Kidney tubule cell (primary cell): ENCODE measurements around the gene SOBP.
"Not testable (repeated sequence)": the region's sequence is repeated elsewhere in the genome, so short reads cannot be mapped to it uniquely, and the experiment has no call there.

Source experiments
- DNase-seq: peaks from one replicate; pipeline ENCODE4 v3.0.0-alpha.2; 2018; ENCODE audit warnings: low spot score

The SOBP gene, protein sequence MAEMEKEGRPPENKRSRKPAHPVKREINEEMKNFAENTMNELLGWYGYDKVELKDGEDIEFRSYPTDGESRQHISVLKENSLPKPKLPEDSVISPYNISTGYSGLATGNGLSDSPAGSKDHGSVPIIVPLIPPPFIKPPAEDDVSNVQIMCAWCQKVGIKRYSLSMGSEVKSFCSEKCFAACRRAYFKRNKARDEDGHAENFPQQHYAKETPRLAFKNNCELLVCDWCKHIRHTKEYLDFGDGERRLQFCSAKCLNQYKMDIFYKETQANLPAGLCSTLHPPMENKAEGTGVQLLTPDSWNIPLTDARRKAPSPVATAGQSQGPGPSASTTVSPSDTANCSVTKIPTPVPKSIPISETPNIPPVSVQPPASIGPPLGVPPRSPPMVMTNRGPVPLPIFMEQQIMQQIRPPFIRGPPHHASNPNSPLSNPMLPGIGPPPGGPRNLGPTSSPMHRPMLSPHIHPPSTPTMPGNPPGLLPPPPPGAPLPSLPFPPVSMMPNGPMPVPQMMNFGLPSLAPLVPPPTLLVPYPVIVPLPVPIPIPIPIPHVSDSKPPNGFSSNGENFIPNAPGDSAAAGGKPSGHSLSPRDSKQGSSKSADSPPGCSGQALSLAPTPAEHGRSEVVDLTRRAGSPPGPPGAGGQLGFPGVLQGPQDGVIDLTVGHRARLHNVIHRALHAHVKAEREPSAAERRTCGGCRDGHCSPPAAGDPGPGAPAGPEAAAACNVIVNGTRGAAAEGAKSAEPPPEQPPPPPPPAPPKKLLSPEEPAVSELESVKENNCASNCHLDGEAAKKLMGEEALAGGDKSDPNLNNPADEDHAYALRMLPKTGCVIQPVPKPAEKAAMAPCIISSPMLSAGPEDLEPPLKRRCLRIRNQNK

DNA sequence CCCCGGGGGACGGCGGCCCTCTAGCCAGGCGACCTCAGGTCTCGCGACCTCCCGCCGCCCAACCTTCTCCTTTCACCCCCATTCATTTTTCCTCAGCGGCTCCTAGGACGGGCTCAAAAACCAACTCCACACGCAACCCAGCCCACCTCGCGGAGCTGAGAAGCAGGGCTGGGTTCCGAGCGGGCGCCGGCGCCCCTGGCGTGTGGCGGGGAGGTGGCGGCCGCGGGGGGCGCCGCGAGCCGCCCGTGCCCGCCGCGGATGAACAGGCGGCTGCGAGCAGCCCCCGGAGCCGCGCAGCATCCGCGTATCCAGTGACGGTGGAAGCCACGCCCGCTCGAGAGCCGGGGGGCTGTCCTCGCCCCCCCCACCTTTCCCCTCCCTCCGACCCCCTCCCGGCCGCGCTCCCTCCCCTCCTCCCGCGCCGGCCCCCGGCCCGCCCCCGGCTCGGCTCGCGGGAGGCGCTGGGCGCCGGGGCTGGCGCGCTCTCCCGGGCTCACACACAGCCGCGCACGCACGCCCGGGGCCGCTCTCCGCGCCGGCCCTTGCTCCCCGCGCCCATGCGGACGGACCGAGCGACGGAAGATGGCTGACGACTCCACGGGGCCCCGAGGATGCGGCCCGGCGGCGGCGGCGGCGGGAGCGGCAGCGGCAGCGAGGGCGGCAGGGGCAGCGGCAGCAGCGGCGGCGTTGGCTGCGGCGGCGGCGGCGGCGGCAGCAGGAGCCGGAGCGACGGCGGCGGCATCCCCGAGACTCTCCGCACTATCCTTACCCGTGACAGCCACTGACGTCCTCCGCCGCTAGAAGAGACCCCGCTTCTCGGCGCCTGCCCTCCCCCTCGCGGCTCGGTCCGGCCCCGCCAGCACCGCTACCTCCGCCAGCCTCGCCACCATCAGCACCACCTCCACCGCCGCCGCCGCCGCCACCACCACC is at the start of gene SOBP:
Gene SOBP (plus strand): TSS at position 482 of the 930 bp plus-strand sequence. CDS start 500 bp downstream, outside the sequence.
- peak; percentile 38 for DNase-seq

DNA sequence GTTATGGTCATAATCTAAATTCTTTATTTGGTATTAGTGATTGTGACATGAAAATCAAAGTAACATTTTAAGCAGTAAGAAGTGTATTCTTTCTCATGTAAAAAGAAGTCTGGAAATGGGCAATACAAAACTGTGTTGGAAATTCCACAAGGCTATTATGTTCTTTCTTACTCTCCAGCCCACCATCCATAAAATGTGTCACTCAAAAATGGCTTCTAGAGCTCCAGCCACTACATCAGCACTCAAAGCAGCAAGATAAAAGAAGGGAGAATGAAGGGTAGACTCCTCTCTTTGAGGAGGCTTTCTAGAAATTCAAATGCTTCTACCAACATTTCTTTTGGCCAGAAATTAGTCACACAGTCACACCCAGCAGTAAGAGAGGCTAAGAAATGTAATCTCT is 49.0 kb upstream of the SOBP start:
- no peak for DNase-seq

DNA sequence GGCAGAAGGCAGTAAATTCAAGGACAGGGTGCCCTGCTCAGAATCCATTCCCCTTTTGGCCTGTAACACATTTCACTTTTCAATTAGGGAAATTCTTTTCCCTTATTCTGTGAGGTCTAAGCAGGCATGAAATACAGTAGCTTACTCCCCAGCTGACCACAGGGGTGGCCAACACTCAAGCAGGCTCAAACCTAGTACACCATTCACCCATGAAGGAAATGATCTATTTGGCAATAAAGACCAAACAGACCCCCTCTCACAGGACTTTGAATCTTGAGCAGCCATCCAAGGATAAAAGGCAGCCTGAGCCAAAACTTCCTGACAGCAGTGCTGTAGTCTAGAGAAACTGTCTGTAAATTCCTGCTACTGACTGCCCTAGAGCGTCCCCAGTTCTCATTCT is 48.2 kb upstream of the SOBP start:
- no peak for DNase-seq

DNA sequence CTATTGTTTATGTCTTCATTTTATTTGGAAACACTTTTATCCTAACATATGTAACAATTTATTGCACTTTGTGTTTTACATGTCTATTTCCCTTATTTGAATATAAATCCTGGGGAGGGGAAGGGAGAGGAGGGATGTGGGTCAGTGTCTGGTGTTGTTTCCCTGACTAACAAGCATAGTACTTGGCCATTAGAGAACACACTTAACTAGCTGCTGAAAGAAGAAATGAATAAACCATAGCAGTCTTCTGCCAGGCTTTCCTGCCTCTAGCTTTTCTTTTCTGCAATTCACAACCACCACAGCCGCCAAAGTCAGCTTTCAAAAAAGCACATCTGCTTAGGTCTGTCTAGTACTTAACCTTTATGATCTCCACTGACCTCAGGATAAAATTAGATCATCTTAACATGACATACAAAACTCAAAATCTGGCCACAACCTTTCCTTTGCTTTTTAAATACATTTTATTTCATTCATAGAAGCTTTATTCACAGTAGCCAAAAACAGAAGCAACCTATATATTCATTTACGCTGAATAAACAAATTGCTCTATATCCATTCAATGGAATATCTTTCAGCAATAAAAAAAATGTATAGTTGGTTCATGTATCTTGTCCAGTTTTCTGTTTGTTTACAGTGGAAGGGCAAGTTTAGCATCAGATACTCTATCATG is 46.8 kb upstream of the SOBP start:
- DNase-seq, result no peak

DNA sequence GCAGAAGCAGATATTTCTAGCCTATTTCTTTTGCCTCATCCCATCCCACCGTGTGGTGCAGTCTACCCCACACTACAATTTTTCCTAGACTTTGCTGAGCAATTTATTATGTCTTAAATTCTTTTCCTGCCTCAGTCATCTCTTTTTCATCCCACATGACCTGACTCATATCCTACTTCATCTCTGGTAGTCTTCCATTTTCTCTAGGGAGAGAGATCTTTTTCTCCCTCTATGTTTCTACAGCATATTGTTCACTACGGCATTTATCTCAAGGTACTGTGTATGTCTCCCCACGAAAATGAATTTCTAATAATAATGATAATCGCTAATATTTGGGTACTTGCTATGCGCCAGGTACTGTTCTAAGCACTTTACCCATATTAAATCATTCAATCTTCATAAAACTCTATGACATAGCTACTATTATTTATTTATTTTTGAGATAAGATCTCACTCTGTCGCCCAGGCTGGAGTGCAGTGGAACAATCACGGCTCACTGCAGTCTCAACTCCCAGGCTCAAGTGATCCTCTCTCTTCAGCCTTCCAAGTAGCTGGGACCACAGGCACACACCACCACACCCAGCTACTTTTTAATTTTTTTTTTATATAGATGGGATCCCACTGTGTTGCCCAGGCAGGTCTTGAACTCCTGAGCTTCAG is 46.2 kb upstream of the SOBP start:
- peak; percentile 16 for DNase-seq

DNA sequence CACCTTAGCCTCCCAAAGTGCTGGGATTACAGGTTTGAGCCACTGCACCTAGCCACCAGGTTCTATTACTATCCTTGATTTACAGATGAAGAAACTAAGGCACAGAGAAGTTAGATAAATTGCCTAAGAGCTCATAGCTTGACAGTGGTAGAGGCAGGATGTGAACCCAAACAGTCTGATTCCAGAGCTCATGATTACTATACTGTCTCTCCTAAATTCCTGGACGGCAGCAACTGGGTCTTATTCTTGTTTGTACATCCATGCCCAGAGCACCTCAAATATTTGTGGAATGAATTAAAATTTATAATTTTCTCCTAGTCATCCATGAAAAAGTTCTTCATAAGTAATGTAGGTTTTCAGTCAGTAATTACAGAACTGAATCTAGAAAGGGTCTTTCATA is 45.6 kb upstream of the SOBP start:
- DNase-seq, result no peak

DNA sequence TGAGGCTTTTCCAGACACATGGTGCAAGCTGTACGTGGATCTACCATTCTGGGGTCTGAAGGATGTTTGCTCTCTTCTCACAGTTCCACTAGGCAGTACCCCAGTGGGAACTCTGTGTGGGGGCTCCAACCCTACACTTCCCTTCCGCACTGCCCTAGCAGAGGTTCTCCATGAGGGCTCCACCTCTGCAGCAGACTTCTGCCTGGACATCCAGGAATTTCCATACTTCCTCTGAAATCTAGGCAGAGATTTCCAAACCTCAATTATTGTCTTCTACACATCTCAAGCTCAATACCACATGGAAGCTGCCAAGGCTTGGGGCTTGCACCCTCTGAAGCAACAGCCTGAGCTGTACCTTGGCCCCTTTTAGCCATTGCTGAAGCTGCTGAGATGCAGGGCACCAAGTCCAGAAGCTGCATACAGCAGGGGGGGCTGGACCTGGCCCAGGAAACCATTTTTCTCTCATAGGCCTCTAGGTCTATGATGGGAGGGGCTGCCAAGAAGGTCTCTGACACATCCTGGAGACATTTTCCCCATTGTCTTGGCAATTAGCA is 42.2 kb upstream of the SOBP start:
- DNase-seq, result no peak

DNA sequence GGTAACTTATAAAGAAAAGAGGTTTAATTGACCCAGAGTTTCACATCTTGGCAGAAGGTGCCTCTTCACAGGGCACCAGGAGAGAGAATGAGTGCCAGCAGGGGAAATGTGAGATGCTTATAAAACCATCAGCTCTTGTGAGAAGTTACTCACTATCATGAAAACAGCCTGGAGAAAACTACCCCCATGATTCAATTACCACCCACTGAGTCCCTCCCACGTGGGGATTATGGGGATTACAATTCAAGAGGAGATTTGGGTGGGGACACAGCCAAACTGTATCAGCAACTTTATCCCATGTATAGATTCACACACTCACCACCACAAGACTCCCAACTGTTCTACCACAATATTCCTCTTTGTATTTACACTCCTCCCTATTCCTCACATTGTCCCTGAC is 41.1 kb upstream of the SOBP start:
- no peak for DNase-seq

DNA sequence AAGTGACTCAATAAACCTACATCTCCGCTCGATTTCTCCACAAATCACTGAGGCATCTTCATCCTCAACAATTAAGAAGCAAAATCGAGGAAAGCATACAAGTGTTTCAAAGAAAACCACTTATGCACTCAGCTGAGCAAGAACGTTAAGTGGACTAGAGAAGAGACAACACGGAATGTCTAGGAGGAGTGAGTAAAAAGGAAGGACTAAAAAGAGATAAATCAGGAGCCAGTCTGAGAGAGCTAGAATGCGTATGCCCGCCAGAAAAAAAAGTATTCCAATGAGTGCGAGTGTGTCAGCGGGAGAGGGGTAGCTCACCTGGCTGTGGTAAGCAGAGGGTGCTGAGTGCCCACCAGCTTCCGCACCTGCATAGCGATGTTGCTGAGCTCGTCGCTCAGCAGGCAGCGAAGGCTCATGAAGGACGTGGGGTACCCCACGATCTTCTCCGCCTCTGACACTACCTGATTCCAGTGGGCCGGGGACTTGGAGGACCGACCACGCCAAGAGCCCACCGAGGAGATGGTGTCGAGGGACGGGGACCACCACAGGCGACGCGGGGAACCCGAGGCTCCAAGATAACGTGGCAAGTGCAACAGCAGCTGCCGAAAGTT is 31.1 kb upstream of the SOBP start:
- peak; percentile 54 for DNase-seq

DNA sequence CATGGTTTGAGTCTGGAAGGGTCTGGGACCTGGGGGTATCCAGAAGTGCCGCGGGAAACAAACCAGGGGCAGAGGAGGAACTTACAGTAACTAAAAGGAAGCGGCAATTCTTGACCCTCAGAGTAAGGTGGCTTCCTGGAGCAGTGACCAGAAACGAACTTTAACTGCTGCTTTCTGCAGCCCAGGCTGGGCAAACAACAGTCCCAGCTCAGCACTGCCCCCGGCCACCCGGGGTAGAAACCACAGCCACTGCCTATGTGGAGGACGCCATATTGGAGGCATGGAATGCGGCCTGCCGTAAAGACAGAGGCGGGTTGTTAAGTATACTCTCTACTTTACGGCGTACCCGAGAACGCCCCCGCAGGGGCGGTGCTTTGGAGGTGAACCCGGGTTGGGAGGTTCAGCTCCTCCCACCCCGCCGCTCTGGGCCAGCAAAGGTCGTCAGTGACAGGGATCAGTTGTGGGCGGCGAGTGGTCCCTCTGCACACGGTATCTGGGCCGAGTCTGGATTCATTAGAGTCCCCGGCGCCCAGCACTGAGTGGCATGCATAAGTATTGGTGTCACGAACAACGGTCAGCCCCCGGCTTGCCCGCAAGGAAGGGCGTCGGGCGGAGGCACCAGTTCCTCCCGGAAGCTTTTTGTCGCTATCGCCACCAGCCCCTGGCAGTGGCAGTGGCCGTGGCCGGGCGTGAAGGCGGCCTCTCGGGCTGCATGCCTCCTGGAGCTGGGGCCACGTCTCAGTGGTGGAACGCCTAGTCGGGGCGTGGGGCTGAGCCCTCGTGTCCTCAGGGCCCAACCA is 30.4 kb upstream of the SOBP start, which contains the start of gene PDSS2:
Gene PDSS2 (minus strand): TSS at position 282 of the 800 bp plus-strand sequence. CDS start 279 bp downstream, at position 3.
- peak; percentile 98 for DNase-seq

DNA sequence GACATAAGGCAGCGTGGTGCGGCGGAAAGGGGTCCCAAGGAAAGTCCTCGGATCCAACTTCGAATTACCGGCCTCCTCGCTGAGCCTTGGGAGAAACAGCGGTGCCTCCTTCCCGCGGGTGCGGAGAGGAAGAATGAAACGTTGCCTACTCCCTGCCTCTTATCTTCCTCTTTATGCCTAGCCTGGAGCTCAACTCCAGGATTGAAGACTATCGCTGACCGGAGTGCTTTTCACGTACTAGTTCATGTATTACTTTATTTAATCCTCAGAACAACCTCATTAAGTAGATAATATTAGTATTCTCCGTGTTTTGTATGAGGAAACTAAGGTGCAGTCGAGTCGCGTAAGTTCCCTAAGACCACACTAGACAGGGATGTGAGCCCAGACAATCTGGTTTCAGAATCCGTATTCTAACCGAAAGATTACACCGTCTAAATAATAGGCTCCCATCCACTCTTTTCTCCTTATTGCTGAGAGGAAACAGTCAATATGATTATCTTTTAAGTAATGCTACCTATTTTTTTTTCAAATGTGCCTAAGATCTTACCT is 29.8 kb upstream of the SOBP start:
- DNase-seq, result no peak

DNA sequence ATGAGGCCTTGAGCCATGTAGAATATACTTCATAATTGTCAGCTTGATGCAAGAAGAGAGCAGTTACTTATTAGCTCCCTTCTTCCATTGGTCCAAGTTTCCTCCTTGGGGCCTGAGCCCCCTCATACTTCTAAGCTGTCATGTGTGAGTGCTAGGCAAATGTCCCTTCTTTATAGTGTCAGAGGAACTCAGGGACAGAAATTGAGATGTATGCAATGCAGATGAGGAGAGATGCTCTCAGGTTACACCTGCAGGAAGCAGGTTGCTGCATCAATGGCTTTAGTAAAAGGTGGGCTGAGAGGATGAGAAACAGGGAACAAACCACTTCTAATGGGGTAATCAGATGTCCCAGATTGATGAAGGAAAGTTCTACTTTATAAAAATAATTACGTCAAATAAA is 23.9 kb upstream of the SOBP start:
- DNase-seq, result no peak

DNA sequence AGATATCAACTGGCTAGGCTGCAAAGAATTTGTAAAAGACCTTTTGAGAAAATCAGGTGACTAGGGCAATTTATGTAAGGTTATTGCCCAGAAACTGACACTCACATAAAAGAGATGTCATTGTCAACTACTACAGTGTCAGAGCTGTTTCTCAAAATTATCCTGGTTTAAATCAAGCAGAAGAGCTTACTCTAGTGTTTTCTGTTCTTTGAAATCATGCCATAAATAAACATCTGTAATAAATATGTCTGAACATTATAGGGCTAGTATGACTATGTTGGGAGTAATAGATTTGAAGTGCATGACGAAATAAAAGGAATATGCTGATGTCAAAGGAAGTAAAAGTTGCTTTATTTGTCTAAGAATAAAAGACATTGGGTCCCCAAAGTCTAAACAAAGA is 19.6 kb upstream of the SOBP start:
- DNase-seq, result no peak

DNA sequence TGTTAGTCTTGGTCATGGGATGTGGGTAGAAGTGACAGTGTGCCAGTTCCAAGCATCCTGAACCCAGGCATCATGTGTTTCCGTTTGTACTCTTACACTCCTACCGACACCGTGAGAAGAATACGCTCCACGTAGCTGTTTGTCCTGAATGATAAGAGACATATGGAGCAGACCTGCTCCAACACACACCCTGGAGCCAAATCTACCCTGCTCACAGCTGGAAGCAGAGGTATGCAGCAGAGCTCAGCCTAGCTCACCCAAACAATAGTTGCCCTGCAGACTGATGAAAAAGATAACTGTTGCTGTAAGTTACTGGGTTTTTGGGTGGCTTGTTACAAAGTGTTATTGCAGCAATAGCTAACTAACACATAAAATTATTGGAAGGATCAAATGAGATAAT is 16.3 kb upstream of the SOBP start:
- DNase-seq, result no peak

DNA sequence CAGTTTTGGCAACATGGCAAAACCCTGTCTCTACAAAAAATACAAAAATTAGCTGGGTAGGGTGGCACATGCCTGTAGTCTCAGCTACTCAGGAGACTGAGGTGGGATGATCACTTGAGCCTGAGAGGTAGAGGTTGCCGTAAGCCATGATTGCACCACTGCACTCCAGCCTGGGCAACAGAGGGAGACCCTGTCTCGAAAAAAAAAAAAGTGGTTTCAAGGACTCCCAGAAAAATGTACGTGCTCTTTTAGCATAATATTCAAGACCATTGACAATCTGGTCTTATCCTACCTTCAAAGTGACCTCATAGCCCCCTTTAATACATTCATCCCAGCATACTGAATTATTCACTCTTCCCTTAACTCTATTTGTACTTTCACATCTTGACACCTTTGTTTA is 14.6 kb upstream of the SOBP start:
- not testable (repeated sequence) for DNase-seq

DNA sequence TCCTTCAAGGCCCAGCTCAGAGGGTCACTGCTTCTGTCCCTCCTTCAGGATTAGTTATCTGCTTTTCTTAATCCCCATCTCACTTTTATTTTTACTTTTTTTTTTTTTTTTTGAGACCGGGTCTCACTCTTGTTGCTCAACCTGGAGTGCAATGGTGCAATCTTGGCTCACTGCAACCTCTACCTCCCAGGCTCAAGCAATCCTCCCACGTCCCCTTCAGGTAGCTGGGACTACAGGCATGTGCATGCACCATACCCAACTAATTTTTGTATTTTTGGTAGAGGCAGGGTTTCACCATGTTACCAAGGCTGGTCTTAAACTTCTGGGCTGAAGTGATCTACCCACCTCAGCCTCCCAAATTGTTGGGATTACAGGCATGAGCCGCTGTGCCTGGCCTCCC is 14.1 kb upstream of the SOBP start:
- not testable (repeated sequence) for DNase-seq

DNA sequence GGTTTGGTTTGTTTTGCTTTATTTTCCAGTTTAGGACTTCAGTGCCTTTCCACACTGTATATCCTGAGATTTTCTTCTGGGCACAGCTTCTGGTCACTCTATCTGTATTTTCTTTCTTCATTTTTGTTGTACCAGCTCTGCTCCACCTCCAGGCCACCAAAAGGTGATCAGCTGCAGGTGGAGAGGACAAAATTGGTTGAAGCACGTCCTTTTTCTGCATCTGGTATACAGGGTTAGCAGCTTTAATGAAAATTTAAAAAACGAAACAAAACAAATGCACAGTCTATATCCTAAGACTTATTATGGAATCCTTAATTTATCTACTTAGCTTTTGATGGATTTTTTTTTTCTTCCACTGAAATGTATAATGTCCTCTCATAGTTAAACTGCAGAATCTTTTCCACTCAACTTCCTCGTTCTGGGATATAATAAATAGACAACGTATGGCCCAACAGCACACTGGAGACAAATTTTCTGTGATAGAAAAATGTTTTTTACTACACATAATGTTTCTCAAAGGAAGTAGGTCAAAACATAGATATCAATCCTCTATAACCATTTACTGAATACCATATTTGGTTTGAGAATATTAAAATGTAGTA is 10.7 kb upstream of the SOBP start:
- no peak for DNase-seq

DNA sequence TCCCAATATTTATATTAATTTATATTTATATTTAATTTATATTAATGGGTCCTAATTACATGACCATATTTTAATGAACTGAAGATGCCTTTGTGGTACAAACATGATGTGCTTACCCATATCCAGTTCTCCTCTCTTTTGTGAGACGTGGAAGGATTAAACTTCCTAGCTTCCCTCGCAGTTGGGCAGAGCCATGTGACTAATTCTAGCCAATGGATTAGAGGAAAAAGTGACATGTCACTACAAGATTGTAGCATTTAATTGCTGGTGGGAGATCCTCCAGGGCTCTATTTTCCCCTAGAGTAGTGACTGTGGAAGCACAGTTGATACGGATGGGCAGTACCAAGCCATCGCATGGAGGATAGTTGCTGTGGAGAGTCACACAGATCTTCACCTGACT is 4.8 kb upstream of the SOBP start:
- no peak for DNase-seq
